ENCODE measurements around the gene RBM24. TPM values are rescaled to one million over a fixed set of nuclear protein-coding genes. Genes with fewer than 3 reads are reported as not detected.
A peak's percentile ranks its signal among the peaks of the same experiment; 100 is the strongest.

RBM24 gene
- total and polyA plus RNA-seq, 2 of the 13 experiments (the other 11 are each of a cell fraction or from before 2014, with no cell fraction given), result 1.5 to 14.2 TPM

GRCh38 chr6:17271628-17272027 lies 9.5 kb upstream of the RBM24 start (continued):
- TF ChIP-seq ZNF331 (CRISPR knock-in tag; IDR thresholded peaks at IDR 0.05), result peak; percentile 26; the same call in 1 of the 2 replicates
- TF ChIP-seq IKZF5 (CRISPR knock-in tag; IDR thresholded peaks at IDR 0.05), result peak; percentile 53
- no peak for TF ChIP-seq ZBTB40 (IDR thresholded peaks at IDR 0.05)
- TF ChIP-seq ZBTB40 (CRISPR knock-in tag; IDR thresholded peaks at IDR 0.05), result no peak
- peak; percentile 59; the same call in 1 of the 2 replicates for TF ChIP-seq NCOR1 (IDR thresholded peaks at IDR 0.05; ENCODE audit: borderline replicate concordance, low read length)
- TF ChIP-seq KLF16 (CRISPR knock-in tag; IDR thresholded peaks at IDR 0.05), result peak in 1 of 2 experiments; percentile 56; a peak in 1 of 4 replicates
- 0 out of 2 replicates have a peak, but pooled peaks have one; percentile 32 for TF ChIP-seq HDAC1 (CRISPR knock-in tag; IDR thresholded peaks at IDR 0.05)
- TF ChIP-seq FOXA1 (IDR thresholded peaks at IDR 0.05), result no peak
- TF ChIP-seq FOXA1 (CRISPR knock-in tag; IDR thresholded peaks at IDR 0.05), result peak; percentile 64
- TF ChIP-seq KDM1A (CRISPR knock-in tag; IDR thresholded peaks at IDR 0.05), result peak; percentile 82
- peak; percentile 31; the same call in 1 of the 2 replicates for TF ChIP-seq FOXJ3 (CRISPR knock-in tag; IDR thresholded peaks at IDR 0.05; ENCODE audit: borderline replicate concordance)
- TF ChIP-seq ZSCAN9 (CRISPR knock-in tag; IDR thresholded peaks at IDR 0.05; ENCODE audit: borderline replicate concordance), result 0 out of 2 replicates have a peak, but pooled peaks have one; percentile 34
- TF ChIP-seq SRSF4 (IDR thresholded peaks at IDR 0.05; ENCODE audit: low read depth, low read length, poor library complexity, severe bottlenecking), result no peak
- TF ChIP-seq ZSCAN22 (CRISPR knock-in tag; IDR thresholded peaks at IDR 0.05), result no peak
- 0 out of 2 replicates have a peak, but pooled peaks have one; percentile 18 for TF ChIP-seq MIER2 (CRISPR knock-in tag; IDR thresholded peaks at IDR 0.05)
- 0 out of 2 replicates have a peak, but pooled peaks have one; percentile 38 for TF ChIP-seq SSRP1 (CRISPR knock-in tag; IDR thresholded peaks at IDR 0.05)
- peak; percentile 91 for TF ChIP-seq HNF4A (CRISPR knock-in tag; IDR thresholded peaks at IDR 0.05)
- peak; percentile 73; the same call in 1 of the 2 replicates for TF ChIP-seq ZNF614 (CRISPR knock-in tag; IDR thresholded peaks at IDR 0.05; ENCODE audit: borderline replicate concordance)
- no peak for TF ChIP-seq SOX13 (IDR thresholded peaks at IDR 0.05)
- TF ChIP-seq SOX13 (CRISPR knock-in tag; conservative IDR thresholded peaks at IDR 0.05 in 1 of 2, IDR thresholded peaks at IDR 0.05 in 1 of 2), result peak in 1 of 2 experiments; percentile 66; a peak in 1 of 4 replicates
- no peak for TF ChIP-seq SATB2 (CRISPR knock-in tag; IDR thresholded peaks at IDR 0.05)
- peak; percentile 18 for TF ChIP-seq SMC3 (IDR thresholded peaks at IDR 0.05; ENCODE audit: low read length)
- TF ChIP-seq FOXA3 (CRISPR knock-in tag; IDR thresholded peaks at IDR 0.05), result peak; percentile 68

Data from HepG2 (cell line).